NCI-H82 treated with DMSO at 0.1 percent for 48 hours (cell line): ENCODE data around the gene DDX19B.
"Not testable (repeated sequence)": the region's sequence is repeated elsewhere in the genome, so short reads cannot be mapped to it uniquely, and the experiment has no call there.

Experiments used
- DNase-seq: peaks from one replicate; lab custom pipeline; 2025; ENCODE audit not compliant: unreplicated experiment; lab: John Stamatoyannopoulos, UW

DDX19B gene

DNA sequence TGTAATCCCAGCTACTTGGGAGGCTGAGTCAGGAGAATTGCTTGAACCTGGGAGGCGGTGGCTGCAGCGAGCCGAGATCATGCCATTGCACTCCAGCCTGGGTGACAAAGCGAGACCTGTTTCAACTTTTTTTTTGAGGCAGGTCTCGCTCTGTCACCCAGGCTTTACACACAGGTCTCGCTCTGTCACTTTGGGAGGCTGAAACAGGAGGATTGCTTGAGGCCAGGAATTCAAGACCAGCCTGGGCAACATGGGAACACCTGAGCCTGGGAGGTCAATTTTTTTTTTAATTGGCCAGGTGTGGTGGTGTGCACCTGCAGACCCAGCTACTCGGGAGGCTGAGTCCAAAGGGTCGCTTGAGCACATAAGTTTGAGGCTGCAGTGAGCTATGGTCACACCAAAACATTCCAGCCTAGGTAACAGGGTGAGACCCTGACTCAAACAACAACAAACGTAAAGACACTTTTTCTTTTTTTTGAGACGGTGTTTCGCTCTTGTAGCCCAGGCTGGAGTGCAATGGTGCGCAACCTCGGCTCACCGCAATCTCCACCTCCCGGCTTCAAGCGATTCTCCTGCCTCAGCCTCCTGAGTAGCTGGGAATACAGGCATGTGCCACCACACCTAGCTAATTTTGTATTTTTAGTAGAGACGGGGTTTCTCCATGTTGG, 11.5 kb upstream of the DDX19B start:
- DNase-seq = not testable (repeated sequence)

DNA sequence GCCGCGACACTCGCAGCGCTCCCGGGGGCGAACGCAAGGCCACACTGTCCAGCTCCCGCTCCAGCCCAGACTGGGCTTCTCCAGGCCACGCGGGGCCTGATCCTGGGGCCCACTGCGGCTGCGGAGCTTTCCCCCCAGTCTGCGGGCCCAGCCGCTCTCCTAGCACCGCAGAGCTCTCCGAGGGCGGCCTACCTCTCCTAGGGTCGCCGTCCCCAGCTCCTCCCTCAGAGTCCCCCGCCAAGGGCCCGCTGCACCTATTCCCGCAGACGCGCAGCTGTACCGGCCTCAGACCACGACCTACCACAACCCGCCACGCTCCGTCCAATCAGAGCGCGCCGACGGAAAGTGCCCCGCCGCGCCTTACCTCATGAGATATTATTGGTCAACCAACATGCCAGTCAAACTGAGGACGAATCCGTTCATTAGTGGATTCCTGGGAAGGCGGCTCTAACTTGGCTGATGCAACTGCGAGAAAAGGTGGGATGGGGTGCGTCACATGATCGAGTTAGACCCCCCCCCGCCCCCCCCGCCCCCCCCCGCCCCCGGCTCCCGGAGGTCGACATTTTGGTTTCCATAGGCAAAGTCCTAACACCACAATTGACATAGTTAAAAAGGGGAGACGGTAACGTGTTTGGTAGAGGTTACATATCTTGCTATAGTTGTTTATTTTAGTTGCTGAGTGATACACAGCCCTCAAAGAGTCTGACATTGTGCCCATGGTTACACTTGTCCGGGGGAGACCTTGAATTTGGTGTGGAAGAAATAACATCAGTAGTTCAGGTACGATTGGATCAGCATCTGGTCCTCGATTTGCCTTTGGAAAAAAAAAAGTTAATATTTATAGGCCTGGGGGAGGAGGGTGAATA, 9.5 kb upstream of the DDX19B start, which contains the start of gene AARS1:
TSS of gene AARS1 (minus strand) at position 278 of the 866 bp plus-strand sequence. CDS start 6,743 bp downstream, outside the sequence.
- DNase-seq = peak; percentile 95

DNA sequence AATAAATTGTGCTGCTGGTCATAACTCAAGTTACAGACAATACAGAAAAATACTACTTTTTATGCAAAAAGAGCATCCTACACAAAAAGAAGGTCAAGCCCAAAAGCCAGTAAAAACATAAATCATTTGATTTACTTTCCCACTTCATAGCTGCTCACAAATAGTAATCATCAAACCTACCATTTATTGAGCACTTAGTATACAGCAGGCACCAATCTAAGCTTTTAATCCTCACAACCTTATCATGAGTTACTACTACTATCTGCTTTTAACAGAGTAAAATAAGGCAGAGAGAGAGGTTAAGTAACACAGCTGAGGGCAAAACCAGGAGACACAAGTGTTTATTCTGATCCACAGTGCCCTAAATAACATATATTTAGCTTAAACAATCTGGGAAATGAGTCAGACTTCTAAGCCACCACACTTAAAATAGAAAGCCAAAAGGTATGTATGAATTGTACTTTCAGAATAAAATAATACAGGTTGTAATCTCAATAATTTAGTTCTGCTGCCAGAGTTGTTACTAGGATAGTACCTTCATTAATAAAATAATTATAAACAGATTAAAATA, 8.0 kb upstream of the DDX19B start:
- DNase-seq = no peak

DNA sequence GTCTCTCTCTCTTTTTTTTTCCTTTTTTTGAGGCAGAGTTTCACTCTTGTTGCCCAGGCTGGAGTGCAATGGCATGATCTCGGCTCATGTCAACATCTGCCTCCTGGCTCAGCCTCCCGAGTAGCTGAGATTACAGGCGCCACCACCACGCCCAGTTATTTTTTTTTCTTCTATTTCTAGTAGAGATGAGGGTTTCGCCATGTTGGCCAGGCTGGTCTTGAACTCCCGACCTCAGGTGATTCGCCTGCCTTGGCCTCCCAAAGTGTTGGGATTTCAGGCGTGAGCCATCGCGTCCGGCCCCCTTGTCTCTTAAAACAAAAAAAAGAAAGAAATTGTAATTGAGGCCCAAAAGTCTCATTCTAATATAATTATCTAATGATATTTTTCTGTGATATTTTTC, 6.8 kb upstream of the DDX19B start:
- DNase-seq = not testable (repeated sequence)

DNA sequence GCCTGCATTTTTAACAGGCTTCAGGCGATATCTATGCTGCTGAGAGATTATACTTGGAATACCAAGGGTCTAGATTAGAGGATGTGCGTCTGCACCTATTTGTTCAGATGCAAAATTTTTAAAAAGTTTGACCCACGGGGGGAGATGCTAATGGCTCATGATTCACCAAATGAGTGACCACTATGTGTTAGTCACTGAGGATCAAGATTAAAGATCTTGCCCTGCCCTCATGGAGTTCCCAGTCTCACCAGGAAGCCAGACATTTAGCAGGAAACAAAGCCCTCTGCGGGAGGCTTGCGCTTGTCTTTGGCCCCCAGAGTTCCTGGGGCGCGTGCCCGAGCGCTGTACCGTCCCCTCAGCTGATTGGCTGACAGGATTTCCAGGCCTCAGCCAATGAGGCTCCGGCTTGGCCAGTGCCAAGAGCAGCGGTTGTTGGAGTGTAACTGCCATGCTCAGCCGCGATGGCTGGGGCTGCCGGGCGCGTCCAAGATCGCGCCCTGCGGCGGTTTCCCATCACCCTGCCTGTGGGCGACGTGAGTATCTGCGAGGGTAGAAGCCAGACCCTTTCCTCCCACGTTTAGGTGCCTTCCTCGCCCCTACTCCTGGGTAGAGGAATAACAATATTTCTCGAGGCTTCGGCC, 4.5 kb upstream of the DDX19B start:
- DNase-seq = no peak

DNA sequence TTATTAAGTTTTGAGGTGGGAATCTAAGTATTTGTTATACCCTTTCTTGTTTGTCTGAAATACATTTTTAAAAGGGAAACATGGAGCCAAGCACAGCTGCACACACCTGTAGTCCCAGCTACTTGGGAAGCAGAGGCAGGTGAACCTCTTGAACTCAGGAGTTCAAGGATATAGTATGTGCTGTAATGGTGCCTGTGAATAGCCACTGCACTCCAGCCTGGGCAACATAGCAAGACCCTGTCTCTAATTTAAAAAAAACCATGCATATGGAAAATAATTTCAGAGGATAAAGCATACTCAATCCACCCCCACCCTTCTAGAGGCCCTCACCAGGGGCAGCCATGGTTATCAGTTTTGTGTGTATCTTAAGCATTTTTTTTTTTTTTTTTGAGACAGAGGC, 3.4 kb upstream of the DDX19B start:
- DNase-seq = no peak

DNA sequence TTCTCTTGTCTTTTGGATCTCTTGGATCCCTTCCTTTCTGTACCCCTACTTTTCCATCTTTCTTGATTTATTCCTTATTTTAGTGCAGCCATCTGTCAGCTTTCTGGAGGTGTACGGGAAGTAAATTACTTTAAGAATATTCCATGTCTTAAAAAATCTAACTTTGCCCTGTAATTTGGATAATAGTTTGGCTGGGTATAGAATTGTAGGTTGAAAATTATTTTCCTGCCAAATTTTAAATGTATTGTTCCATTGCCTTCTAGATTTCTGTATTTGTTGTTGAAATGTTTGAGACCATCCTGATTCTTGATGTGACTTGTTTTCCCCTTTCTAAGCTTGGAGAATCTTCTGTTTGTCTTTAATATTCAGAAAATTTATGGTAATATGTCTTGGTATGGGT, 2.1 kb downstream of the DDX19B start:
- no peak for DNase-seq

DNA sequence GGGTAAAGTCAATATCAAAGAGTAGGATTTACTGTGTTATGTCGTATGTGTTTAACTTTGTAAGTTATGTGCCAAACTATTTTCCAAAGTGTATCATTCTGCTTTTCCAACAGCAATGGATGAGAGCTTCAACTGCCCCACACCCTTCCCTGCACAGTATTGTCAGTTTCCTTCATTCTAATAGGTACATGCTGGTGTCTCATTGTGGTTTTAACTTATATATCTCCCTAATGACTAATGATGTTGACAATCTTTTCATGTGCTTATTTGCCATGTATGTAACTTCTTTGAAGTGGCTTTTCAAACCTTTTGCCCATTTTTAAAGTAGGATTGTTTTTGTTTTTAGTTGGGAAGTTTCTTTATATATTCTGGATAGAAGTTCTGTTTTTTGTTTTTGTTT, 3.8 kb downstream of the DDX19B start:
- no peak for DNase-seq

DNA sequence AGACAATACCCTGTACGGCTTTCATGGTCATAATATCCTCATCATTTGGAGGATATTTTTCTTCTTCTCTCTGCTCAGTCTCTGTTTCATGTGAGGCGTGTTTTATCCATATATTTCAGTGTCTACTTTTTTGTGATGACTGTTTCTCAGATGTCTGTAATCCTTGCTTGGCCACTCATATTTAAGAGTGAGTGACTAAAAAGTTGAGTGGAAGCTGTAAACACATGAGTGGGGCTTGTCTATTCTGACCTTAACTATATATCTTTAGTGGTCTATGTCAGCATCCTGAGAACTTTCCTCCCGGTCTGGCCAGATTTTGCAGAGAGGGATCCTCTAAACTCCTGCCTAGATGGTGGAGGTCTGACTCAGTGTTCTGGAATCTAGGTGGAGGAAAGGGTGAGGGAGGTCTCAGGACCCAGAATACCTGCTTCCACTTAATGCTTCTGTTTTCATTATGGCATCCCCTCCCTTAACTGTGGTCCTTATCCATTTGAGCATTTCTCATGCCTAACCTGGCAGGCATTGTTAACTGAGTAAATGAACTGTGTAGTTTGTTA, 6.0 kb downstream of the DDX19B start:
- DNase-seq = no peak

DNA sequence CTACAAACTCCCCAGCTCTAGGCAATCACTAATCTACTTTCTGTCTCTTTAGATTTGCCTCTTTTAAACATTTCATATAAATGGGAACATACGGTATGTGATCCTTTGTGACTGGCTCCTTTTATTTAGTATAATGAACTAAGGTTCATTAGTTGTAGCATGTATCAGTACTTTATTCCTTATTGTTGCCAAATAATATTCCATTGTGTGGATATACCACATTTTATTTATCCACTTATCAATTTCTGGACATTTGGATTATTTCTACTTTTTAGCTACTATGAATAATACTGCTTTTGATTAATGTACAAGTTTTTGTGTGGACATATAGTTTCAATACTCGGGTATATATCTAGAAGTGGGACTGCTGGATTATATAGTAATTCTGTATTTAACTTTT, 7.9 kb downstream of the DDX19B start:
- DNase-seq = no peak

DNA sequence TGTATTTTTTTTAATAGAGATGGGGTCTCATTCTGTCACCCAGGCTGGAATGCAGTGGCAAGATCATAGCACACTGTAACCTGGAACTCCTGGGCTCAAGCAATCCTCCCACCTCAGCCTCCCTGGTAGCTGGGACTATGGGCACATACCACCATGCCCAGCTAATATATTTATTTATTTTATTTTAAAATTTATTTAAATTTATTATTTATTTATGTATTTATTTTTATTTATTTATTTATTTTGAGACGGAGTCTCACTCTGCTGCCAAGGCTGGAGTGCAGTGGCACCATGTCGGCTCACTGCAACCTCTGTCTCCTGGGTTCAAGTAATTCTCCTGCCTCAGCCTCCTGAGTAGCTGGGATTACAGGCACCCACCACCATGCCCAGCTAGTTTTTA, 8.7 kb downstream of the DDX19B start:
- DNase-seq = not testable (repeated sequence)

DNA sequence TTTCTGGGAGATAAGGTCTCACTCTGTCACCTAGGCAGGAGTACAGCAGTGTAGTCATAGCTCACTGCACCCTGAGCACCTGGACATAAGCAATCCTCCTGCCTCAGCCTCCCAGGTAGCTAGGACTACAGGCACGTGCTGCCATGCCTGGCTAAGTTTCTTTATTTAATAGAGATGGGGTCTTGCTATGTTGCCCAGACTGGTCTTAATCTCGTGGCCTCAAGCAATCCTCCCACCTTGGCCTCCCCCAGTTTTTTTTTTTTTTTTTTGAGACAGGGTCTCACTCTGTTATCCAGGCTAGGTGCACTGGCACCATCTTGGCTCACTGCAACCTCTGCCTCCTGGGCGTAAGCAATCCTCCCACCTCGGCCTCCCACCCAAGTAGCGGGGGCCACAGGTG, 21.1 kb downstream of the DDX19B start:
- DNase-seq = no peak

DNA sequence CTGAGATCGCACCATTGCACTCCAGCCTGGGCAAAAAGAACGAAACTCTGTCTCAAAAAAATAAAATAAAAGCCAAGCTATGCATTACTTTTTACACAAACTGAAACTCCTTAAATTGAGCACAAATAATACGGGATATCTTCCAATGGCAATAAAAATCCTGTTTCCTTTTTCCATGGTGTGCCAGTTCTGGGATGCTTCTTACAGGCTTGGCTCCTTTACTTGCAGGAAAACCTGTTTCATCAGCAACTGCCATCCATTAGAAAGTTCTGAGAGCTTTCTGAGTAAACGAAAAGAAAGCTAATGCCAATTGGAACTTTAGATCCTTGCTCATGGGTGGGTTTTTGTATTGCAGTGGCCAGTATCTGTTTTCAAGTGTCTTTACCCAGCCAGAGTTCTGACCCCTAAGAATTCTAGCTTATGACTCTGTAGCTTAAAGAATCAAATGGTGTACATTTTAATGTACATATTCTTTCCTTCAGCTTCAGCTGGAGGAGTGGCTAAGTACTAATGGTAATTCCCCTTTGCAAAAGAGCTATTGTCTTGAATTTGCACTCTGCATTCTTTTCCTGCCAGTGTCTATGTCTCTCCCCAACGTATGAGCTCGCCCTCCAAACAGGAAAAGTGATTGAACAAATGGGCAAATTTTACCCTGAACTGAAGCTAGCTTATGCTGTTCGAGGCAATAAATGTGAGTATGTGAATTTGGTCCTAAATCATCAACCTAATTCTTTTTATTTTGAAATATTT, 26.2 kb downstream of the DDX19B start:
- no peak for DNase-seq

DNA sequence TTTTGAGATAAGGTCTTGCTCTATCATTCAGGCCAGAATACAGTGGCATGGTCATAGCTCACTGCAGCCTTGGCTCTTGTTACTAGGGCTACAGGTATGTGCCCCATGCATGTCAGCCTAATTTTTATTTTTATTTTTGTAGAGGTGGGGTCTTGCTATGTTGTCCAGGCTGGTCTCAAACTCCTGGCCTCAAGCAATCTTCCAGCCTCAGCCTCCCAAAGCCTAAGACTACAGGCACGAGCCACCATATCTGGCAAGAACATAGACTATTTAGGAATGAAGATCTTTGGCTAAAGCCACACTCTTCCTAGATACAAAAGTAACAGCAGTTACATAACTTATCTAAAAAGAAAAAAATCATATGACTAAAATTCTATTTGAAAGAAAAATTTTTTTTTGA, 32.1 kb downstream of the DDX19B start:
- no peak for DNase-seq

DNA sequence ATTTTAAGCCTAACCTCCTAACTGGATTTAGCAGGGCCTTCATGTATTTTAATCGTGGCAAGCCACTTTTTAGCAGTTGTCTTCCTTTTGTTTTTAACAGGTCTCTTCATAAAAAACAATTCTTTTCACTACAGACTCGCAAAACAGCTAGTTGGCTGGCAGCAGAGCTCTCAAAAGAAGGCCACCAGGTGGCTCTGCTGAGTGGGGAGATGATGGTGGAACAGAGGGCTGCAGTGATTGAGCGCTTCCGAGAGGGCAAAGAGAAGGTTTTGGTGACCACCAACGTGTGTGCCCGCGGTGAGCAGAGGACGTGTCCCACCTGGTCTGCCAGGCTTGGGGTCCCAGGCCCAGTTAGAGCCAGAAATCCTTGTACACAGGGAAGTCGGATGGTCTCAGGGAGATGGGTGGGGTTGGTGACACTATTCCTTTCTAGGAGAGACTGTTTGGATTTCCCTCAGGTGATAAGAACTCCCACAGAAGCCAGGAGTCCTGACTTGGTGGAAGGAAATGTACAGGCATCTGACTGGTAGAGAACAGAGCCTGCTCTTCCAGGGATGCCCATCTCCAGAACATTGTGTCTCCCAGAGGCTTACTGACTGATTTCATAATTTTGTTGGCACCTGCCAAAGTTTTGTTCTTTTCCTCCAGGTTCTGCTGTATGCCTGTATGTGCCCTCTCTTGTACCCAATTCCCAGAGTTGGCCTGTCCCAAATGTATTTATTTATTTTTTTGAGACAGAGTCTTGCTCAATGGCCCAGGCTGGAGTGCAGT, 32.8 kb downstream of the DDX19B start:
- no peak for DNase-seq

DNA sequence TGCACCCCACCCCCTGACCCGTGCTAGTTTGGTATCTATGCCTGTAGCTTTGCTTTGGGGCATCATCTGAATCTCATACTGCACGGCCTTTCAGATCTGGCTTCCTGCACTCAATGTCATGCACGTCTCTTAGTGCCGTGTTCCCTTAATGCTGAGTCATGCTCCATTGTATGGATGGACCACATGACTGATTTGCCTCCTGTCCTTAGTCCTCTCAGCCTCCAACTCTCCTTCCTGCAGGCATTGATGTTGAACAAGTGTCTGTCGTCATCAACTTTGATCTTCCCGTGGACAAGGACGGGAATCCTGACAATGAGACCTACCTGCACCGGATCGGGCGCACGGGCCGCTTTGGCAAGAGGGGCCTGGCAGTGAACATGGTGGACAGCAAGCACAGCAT, 33.7 kb downstream of the DDX19B start:
- DNase-seq = not testable (repeated sequence)

DNA sequence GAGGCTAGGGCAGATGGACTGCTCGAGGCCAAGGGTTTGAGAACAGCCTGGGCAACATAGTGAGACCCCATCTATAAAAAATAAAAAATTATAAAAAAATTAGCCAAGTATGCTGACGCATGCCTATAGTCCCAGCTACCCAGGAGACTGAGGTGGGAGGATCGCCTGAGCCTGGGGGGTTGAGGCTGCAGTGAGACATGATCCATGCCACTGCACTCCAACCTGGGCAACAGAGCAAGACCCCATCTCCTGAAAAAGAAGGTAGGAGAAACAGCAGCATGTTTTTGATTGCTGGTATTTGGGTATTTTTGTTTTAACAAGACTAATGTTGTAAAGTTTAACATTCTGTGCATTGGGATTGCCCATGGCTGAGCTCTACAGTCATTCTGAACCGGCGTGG, 38.8 kb downstream of the DDX19B start:
- DNase-seq = no peak

DNA sequence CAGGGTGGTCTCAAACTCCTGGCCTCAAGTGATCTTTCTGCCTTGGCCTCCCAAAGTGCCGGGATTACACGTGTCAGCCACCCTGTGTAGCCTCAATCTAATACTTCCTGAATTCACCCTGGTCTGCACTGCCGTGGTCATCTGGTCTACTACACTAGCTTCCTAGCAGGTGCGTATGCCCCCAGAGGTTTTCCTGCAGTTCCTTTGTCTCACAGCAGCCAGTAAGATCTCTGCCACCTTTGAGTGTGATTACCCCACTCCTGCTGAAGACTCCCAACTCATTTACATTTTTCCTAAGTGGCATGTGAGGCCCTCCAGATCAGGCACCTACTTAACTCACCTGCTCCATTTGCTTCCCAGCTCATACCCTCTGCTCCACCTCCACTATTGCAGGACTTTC, 42.6 kb downstream of the DDX19B start:
- no peak for DNase-seq

DNA sequence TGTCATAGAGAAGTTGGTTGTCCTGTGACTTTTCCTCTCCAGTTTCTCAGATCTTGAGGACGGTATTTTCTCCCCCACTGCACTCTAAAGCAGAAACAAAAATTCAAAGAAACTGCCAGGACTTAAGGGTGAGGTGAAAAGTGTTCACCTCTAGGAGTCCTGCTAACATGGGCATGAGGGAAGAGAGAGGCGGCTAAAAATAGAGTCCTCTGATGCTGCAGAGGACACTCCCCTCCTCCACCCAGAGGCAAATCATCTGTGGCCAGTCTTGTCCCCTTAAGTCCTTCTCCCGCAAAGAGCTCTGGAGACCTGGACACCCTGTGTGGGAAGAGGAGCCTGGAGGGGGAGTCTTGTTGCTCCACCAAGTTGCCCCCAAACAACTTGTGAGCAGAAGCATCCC, 43.0 kb downstream of the DDX19B start:
- DNase-seq = no peak

DNA sequence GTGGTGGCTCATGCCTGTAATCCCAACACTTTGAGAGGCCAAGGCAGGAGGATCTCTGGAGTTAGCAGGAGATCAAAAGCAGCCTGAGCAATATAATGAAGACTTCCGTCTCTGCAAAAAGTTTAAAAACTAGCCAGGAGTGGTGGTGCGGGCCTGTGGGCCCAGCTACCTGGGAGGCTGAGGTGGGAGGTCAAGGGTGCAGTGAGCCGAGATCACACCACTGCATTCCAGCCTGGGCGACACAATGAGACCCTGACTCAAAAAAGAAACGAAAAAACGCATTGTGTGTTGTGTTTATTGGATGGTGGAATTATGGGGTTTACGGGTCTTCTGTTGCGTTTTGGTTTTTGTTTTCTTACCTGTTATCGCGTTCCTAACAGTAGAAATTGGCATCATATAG, 46.9 kb downstream of the DDX19B start:
- no peak for DNase-seq
